CD4-positive, alpha-beta T cell treated with Interferon gamma for 1 hour (primary cell): Measurements from ENCODE around the gene RASAL2.
"Not testable (repeated sequence)": the region's sequence is repeated elsewhere in the genome, so short reads cannot be mapped to it uniquely, and the experiment has no call there.

Experiments used
- DNase-seq: peaks from one replicate; pipeline ENCODE4 v3.0.0-alpha.2; 2020

The RASAL2 gene

DNA sequence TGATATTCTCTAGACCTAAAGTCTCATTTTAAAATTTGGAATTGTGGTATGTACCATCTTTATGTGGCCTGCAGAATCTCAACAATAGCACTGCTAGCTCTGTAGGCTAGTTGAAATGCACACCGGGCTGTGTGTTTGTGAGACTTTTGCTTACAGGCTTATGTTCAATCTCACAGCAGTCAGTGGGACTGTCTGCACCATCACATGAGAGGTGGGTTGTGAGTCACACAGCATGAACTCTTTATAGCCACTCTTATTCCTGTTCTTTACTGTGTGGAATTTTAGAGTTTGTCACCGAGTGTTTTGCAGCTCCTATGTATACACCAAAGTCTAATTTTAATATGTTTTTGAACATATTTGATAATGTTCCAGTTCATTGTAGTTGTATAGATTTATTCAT is 74.6 kb downstream of the RASAL2 start:
- DNase-seq, result no peak

DNA sequence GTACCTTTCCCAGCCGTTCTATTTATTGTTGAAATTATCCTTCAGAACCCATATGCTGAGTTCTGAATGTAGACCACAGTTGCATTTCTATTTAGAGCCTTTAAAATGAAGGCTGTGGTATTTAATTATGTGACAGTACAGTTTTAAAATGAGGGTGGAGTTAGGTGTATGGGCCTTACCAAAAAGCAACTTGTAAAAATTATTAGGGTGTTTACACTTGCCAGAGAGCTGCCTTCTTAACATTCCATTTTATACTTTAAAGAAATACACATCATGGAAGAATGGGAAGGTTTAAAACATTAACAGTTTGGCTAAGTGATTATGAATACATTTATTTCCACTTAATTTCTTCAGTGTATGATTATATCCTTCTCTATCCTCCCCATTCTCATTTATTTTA is 75.7 kb downstream of the RASAL2 start:
- no peak for DNase-seq

DNA sequence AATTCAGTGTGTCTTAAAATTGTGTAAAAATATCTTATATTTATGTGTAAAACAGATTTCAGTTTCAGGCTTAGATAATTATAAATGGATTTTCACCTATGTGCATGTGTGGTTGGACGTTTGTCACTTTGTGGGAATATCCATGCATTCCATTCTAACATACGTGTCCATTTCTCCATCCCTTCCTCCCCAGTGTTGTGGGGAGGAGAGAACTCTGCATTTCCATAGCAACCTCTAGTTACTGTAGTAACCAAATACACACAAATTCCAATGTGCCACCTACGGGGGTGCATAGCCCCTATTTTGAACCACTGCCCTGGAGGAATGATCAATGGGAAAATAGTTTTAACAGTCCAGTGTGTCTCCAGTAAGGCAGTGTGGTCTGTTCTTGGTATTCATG is 79.0 kb downstream of the RASAL2 start:
- no peak for DNase-seq

DNA sequence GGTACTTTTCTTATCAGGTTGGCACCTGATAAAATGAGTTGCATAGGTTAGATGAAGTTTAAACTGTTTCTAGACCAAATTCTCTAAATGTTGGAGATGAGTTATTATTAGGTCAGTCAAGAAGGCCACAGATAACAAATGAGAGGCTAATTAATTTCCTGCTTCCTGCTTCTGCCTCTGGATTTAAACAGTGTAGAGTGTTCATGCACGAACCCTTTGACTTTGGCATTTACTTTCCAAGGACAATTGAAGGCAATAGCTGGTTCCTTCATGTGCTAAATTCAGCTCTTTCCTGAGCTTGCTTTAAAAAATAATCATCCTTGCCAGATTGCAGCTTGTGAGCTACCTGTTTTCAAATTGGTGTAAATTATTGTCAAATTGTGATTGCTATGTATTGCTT is 80.6 kb downstream of the RASAL2 start:
- no peak for DNase-seq

DNA sequence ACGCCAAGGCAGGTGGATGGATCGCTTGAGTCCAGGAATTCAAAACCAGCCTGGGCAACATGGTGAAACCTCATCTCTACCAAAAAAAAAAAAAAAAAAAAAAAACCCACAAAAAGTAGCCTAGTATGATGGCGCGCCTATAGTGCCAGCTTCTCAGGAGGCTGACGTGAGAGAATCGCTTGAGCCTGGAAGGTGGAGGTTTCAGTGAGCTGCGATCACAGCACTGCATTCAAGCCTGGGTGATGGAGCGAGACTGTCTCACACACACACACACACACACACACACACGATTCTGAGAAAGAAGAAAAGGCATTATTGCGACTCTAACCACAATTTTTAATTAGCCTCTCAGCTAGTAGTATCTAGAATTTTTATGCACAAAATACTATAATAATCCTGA is 86.5 kb downstream of the RASAL2 start:
- no peak for DNase-seq

DNA sequence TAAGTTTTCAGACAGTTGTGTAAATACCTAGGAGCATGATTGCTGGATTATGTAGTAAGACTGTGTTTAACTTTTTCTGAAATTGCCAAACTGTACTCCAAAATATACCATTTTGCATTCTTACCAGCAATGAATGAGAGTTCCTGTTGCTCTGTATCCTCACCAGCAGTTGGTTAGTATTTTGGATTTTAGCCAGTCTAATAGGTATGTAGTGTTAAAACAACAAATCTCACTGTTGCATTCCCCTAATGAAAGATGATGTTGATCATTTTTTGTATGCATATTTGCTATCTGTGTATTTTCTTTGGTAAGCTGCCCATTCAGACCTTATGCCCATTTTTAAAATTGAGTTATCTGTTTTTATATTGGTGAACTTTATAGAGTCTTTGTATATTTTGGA is 89.9 kb downstream of the RASAL2 start:
- DNase-seq, result no peak

DNA sequence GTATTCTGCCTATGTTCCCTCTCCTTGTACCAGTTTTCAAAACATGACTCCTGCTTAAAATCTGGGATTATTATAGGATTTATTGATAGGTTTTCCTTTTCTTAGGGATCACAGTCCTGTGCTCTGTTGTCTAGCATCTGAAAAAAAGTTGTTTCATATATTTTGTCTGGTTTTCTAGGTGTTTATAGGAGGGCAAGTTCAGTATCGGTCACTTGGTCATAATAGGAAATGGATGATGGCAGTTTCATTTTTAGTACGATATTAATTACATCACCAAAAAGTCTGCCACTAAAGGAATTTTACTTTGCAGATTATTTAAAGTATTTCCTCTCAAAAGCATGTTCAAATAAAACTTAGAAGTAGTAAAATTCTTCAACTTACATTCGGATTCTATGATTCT is 94.4 kb downstream of the RASAL2 start:
- no peak for DNase-seq

DNA sequence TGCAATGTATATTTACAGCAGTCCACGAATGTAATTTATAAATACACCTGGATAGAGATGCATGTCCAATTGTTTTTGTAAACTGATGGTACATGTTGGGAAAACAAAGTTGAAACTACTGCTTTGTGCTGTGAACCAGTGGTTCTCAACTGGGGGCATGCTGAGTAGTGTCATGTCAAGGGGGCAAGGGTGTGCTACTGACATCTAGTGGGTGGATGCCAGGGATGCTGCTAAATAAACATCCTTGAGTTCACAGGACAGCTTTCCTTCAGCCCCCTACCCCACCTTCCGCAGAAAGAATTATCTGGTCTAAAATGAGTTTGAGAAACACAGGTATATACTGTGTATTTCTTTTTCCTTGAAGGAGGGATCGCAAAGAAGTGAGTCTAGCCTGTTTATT is 95.9 kb downstream of the RASAL2 start:
- DNase-seq, result no peak

DNA sequence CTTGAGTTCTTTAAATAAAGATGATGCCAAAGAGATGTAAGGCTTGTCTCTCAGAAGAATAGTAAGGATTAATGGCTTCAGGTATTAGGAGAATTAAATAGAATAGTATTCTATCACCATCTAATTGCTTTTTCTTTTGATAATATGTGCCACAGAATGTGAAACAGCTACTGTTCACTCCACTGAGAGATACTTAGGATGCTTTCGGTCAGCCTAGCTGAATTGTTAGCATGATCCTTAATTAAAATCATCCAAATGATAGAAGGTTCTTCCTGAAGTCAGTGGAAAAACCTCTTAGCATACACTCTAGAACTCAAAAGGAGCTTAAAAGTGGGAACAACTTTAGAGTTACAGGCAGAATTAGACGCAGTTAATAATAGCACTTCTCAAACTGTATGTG is 97.0 kb downstream of the RASAL2 start:
- no peak for DNase-seq

DNA sequence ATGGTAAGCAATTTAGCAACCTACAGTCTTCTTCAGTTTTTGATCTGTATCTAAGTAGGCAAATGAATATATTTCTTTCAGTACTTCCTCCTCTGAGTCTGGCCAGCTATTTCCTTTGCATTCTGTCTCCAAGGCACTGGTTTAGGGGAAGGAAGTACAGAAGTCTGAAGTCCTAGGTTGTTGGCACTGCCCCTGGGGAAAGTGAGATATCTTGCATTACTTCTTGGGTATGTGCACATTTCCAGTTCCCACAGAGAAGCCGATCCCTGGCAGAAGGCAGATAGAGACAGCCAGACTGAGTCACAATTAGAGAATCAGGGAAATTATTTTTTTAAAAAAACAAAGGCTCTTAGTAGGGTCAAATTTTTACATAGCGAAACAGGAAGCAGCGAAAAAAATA is 98.8 kb downstream of the RASAL2 start:
- DNase-seq, result no peak

DNA sequence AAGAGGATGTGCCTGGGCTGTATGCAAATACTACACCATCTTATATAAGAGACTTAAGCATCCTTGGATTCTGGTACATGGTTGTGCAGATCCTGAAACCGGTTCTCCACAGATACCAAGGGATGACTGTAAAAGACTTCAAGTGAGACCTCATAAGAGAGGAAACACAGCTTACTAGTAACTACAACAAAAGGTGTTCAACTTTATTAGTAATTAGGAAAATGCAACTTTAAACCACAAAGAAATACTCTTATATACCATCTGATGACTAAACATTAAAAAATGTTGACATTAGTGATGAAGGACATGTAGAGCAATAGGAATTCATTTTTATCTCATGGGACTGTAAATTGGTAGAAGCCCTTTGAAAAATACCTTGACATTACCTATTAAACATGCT is 102.7 kb downstream of the RASAL2 start:
- DNase-seq, result no peak

DNA sequence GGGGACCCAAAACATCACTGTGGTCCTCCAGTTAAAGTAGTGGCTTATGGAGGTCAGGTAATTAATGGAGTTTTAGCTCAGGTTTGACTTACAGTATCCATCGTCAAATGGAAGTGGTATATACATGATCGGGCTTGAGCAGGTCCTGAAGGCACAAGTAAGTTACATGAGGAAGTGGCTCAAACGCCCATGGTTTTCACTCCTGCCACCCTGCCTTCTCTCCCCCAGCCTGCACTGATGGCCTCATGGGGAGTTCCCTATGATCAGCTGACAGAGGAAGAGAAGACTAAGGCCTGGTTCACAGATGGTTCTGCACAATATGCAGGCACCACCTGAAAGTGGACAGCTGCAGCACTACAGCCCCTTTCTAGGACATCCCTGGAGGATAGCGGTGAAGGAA is 108.2 kb downstream of the RASAL2 start:
- not testable (repeated sequence) for DNase-seq

DNA sequence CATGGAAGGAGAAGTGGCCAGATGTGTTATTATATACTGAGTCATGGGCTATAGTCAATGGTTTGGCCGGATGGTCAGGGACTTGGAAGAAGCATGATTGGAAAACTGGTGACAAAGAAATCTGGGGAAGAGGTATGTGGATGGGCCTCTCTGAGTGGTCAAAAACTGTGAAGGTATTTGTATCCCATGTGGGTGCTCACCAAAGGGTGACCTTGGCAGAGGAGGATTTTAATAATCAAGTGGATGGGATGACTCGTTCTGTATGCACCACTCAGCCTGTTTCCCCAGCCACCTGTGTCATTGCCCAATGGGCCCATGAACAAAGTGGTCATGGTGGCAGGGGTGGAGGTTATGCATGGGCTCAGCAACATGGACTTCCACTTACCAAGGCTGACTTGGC is 108.6 kb downstream of the RASAL2 start:
- not testable (repeated sequence) for DNase-seq

DNA sequence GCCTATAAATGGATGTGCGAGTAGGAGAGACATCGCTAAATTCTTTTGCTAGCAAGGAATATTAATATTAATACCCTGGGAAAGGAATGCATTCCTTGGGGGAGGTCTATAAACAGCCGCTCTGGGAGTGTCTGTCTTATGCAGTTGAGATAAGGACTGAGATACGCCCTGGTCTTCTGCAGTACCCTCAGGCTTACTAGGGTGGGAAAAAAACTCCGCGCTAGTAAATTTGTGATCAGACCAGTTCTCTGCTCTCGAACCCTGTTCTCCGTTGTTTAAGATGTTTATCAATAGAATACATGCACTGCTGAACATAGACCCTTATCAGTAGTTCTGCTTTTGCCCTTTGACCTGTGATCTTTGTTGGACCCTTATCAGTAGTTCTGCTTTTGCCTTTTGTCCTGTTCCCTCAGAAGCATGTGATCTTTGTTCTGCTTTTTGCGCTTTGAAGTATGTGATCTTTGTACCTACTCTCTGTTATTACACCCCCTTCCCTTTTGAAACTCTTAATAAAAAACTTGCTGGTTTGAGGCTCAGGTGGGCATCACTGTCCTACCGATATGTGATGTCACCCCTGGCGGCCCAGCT is 114.5 kb downstream of the RASAL2 start:
- DNase-seq, result not testable (repeated sequence)

DNA sequence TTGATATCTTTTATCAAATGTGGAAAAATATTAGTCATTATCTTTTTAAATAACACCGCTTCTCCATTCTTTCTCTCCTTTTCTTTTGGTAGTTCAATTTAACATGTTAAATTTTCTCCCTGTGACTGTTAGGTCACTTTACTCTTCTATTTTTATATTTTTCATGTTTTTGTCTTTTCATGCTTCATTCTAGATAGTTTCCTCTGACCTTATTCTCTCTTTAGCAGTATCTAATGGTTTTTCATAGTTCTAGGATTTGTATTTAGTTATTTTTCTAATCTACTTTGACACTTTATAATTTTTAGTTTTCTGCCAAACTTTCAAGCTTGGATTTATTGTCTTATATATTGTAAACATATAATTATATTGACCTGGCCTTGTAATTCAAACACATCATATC is 116.0 kb downstream of the RASAL2 start:
- no peak for DNase-seq

DNA sequence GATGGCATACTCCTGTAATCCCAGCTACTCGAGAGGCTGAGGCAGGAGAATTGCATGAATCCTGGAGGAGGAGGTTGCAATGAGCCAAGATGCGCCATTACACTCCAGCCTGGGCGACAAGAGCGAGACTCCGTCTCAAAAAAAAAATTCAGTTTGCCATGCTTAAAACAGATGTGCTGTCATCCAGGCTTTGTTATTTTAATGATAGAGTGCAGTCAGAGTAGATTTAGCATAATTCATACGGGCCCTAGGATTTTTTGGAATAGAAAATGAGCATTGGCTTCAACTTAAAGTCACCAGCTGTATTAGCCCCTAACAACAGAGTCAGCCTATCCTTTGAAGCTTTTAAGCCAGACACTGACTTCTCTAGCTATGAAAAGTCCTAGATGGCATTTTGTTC is 124.6 kb downstream of the RASAL2 start:
- DNase-seq, result no peak

DNA sequence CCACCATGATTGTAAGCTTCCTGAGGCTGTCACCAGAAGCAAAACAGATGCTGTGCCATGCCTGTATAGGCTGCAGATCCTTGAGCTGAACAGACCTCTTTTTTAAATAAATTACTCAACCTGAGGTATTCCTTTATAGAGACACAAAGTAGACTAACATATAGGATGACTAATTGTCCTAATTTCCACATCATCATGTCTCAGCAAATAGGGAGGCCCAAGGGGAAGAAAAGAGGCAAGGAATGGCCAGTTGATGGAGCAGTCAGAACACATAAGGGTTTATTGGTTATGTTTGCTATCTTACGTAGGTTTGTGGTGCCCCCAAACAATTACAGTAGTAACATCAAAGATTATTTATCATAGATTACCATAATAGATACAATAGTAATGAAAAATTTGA is 126.2 kb downstream of the RASAL2 start:
- DNase-seq, result no peak

DNA sequence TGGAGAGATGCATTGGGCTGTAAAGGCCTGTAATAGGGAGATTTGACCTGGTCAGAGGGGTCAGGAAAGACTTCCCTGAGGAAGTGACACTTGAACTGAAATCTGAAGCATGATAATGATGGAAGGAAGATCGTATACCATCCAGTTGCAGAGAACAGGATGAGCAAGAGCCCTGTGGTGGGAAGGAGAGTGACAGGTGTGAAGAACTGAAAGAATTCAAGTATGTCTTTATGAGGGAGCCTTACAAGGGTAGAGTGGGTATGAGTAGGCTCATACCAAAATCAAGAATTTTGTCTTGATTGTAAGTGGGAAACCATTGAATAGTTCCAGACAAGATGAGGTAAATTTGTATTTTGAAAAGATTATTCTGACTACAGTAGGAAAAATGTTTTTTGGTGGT is 129.4 kb downstream of the RASAL2 start:
- DNase-seq, result no peak

DNA sequence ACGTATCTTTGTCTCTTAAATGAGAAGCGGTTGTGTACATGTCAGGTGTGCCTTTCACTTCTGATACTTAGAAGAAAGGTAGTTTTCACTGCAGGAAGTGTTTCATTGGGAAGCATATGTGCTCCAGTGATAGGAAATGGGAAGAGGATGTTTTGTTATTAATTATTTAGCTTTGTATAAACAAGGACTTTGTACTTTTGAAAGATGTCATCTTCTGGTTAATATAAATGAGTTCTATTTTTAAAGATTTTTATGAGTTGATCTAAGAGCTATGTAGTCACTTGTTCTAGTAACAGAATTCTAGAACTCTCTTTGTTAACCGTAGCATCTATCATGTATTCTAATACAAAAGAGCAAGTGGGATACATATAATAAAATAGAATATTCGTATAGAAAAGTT is 130.5 kb downstream of the RASAL2 start:
- no peak for DNase-seq

DNA sequence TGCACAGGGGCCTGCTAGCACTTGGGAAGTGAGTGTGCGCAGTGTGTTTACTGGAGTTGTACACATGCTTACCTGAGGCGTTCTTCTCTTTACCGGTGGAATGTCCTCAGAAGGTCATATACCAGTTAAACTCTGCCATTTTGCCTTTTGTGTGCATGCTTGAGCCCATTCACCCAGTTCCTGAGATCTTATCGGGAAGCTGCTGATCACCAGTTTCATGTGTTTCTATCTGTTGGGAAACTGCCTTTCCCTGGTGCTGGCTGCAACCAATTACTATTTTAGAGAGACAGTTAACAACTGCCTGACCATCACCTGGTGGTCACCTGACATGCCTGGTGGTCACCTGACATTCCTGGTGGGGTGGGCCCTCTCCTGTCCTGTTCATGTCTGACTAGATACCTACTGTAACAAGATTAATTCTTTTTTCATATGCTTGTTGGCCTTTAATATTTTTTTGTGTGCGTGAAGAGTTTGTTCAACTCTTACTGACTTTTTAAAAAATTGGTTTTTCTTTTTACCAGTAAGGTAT is 137.0 kb downstream of the RASAL2 start:
- no peak for DNase-seq

DNA sequence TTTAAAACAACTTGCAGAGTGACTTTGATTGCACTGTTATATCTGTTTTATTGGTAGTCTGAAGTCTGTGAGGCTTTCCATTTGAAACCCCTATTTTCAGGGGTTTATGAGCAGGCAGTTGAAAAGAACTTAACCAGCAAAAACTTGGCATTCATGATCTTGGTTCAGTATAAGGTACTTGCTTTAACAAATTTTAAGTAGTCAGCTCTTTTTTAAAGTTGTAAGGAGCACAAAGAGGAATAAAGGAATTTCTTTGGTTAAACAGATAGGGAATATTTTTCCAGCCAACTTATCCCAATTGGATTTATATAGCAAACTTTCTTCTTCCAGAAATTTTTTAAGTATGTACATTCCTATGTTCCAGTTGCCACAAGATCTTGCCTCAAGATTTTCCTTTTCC is 138.2 kb downstream of the RASAL2 start:
- no peak for DNase-seq

DNA sequence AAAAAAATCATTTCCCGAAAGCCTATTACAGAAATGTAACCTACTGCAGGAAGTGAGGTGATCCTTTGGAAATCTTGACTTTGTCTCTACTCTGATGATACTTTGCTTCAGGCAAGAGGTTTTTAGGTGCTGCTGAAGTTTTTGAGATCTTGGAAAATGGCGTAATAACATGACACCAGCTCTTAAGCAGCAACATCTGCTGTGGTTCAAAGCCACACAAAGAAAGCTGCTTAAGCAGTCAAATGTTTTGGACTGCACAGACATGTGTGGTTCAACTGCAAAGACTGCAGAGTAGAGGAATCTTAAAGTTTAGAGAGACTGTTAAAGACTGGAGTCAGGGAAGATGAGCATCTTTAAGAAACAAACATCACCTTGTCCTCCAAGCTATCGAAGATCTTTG is 139.0 kb downstream of the RASAL2 start:
- DNase-seq, result no peak

DNA sequence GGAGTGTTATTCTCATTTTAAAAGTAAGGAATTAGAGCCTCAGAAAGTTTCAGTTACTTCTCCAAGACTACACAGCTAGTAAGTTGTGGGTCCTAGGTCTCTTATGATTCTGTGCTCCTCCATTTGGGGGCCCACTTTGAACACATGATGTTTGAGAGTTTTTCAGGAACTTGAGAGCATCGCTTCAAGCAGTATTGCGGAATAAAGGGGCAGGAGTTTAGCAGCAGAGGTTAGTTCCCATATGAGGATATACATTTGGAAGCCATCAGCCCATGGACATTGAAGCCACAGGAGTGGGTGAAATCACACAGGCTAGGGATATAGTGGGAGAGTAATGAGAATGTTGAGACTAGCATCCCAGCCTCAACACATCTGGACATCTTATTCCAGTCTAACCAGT is 143.2 kb downstream of the RASAL2 start:
- no peak for DNase-seq

DNA sequence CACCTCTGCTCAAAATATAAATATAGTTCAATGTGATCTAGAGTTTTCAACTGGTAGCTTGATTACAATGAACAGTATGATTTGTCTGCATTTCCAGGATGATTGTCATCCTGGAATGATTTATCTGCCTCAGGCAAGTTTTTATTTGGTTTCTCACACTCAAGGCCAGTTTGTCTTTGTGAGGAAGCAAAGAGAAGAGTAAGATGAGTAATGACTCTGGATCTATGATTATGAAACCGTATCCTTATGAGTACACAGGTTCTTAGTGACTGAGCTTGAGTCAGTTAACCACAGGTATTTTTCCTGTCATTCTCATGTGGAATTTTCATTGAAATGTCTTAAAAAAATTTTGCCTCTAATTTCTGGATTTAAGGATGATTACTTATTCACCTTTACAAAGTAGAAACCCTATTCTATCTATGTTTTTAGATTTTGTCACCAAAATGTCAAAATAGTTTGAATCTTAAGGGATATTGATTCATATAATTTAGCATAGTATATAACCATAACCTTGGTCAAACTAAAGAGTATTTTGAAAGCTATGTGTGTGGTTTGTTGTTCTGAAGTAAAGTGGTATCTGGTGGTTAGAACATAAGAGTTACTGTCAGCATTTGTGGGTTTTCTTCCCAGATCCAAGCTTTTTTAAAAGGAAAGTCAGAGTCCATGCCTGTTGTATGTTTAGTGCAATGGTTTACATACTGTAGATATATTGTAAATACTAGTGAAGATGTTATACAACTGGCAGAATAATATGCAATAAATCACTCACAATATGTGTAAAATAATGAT is 145.0 kb downstream of the RASAL2 start:
- DNase-seq, result no peak

DNA sequence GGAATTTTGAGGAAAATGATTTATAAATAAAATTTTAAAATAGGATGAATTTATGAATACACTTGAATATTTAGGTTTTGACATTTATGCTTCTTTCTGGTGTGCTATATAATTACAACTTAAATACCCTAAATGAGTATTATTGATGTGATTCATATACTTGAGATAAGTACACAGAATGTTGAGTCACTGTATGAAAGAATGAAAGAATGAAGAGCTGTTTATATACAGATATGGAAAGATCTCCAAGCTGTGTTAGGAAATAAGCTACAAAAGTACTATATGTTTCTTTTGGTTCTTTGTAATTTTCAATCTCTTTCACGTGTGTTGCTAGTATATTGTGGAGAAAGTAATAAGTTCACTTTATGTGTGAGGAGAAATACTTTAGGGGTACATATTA is 147.2 kb downstream of the RASAL2 start:
- DNase-seq, result no peak
